ENCODE measurements around the gene PPP1R7.

DNA sequence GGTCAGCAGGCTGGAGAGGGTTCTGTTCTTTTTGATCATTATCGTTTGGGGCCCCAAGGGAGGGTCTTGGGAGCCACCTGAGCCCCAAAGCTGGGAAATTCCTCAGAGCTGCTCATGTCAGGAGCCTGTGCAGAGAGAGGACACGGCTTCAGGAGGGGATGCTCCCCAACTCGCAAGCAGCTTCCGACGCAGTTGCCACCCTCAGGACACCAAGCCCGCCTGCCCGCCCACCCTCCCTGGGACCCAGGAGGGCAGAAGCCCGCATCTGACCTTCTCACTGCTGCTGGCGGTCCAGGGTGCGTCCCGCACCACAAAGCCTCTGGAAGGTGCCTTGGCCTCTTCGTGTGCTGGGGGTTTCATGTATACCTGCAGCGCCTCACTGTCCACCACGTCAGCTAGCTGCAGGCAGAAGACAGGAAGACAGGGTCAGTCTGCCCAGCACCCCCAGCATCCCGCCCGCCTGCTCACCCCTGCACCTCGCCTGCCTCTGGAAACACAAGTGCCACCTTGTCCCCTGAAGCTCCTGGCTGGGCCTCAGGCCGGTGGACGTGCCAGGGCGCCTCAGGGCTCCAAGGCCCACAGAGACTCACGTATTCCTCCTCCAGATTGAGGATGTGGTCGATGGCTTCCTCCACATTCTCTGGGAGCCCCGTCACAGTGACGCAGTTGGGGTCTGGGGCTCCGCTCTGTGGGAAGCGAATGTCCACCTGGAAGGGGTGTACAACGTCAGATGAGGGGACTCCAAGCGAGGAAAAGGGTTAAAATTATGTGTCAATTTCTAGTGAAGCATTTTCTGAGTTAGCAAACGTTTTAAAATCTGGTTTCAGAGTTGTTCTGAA, 79.5 kb downstream of the PPP1R7 start:
- TF ChIP-seq YY1 (IDR thresholded peaks at IDR 0.05; ENCODE audit: low read depth) (no peak), CREB1 (IDR thresholded peaks at IDR 0.05; ENCODE audit: low read depth) (no peak), TCF12 (IDR thresholded peaks at IDR 0.05; ENCODE audit: low read depth) (no peak), RAD21 (IDR thresholded peaks at IDR 0.05; ENCODE audit: low read depth) (no peak), CEBPB (IDR thresholded peaks at IDR 0.05) (no peak), EGR1 (IDR thresholded peaks at IDR 0.05) (no peak)
- TF ChIP-seq, protein P1, sequence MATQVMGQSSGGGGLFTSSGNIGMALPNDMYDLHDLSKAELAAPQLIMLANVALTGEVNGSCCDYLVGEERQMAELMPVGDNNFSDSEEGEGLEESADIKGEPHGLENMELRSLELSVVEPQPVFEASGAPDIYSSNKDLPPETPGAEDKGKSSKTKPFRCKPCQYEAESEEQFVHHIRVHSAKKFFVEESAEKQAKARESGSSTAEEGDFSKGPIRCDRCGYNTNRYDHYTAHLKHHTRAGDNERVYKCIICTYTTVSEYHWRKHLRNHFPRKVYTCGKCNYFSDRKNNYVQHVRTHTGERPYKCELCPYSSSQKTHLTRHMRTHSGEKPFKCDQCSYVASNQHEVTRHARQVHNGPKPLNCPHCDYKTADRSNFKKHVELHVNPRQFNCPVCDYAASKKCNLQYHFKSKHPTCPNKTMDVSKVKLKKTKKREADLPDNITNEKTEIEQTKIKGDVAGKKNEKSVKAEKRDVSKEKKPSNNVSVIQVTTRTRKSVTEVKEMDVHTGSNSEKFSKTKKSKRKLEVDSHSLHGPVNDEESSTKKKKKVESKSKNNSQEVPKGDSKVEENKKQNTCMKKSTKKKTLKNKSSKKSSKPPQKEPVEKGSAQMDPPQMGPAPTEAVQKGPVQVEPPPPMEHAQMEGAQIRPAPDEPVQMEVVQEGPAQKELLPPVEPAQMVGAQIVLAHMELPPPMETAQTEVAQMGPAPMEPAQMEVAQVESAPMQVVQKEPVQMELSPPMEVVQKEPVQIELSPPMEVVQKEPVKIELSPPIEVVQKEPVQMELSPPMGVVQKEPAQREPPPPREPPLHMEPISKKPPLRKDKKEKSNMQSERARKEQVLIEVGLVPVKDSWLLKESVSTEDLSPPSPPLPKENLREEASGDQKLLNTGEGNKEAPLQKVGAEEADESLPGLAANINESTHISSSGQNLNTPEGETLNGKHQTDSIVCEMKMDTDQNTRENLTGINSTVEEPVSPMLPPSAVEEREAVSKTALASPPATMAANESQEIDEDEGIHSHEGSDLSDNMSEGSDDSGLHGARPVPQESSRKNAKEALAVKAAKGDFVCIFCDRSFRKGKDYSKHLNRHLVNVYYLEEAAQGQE (IDR thresholded peaks at IDR 0.05; ENCODE audit: low read depth), result no peak

Data from Ishikawa (cell line).